Stimulated activated CD4-positive, alpha-beta T cell treated with anti-CD3 and anti-CD28 coated beads, TNF-alpha, amount 100 ng/mL, for 24 hours (primary cell): ENCODE measurements around the gene PUS1.
"Not testable (repeated sequence)": the region's sequence is repeated elsewhere in the genome, so short reads cannot be mapped to it uniquely, and the experiment has no call there.

Experiments used
- DNase-seq, 3 experiments: peaks; one replicate each; pipeline ENCODE4 v3.0.0-alpha.2; 2020; ENCODE audit warnings: low read depth in 3 of 3

The PUS1 gene

GRCh38 chr12:131959641-131960589 is 30.8 kb downstream of the PUS1 start:
- no peak for DNase-seq

DNA sequence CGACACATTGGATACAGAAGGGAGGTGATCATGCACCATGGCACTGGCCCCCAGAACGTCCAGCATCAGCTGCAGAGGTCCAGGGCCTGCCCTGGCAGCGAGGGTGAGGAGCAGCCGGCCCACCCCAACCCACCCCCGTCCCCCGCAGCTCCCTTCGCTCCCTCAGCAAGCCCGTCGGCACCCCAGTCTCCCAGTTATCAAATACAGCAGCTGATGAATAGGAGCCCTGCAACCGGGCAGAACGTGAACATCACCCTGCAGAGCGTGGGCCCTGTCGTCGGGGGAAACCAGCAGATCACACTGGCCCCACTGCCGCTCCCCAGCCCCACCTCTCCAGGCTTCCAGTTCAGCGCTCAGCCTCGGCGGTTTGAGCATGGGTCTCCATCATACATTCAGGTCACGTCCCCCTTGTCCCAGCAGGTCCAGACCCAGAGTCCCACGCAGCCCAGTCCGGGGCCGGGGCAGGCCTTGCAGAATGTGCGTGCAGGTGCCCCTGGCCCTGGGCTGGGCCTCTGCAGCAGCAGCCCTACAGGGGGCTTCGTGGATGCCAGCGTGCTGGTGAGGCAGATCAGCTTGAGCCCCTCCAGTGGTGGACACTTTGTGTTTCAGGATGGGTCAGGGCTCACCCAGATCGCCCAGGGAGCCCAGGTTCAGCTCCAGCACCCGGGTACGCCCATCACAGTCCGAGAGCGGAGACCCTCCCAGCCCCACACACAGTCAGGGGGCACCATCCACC is 31.7 kb downstream of the PUS1 start:
- not testable (repeated sequence) for DNase-seq

DNA sequence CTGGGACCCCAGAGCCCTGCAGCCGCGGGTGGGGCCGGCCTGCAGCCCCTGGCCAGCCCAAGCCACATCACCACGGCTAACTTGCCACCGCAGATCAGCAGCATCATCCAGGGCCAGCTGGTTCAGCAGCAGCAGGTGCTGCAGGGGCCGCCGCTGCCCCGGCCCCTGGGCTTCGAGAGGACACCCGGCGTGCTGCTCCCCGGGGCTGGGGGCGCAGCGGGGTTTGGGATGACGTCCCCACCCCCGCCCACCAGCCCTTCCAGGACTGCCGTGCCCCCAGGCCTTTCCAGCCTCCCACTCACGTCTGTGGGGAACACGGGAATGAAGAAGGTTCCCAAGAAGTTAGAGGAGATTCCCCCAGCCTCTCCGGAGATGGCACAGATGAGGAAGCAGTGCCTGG is 32.3 kb downstream of the PUS1 start:
- DNase-seq = not testable (repeated sequence)

- no peak for DNase-seq
Measured at GRCh38 chr12:131962069-131962468, 33.0 kb downstream of the PUS1 start.

- DNase-seq = no peak
Measured at GRCh38 chr12:131963381-131963780, 34.3 kb downstream of the PUS1 start.

DNA sequence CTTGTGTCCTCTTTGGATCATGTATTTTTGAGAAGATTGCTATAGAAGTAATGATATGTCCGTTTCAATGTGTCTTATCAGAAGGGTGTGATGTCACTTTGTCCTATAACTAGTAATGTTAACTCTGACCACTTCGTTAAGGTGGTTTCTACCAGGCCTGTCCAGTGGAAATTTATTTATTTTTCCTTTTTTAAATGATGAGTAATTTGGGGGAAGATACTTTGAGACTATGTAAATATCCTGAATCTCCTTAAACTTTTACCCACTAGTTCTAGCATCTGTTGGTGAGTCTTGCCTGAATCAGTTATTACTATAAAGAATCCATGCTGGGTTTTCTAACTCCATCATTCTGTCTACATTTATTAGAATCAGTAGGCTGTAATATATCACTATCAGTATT is 36.0 kb downstream of the PUS1 start:
- no peak for DNase-seq

- no peak for DNase-seq
Measured at GRCh38 chr12:131971226-131971625, 42.1 kb downstream of the PUS1 start.

DNA sequence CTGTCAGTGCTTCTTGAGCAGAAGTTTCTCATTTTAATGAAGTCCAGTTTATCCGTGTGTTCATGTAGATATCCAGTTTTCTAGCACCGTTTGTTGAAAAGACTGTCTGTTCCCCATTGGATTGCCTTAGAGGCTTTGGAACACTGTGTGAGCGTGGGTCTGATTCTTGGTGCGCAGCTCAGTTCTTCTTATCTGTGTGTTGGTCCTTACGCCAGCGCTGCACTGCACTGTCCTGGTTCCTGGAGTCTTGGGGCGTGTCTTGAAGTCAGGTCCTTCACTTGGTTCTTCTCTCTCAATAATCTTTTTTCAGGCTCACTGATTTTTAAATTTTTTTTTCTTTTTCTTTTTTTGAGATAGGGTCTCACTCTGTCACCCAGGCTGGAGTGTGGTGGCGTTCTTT is 46.2 kb downstream of the PUS1 start:
- DNase-seq = no peak

DNA sequence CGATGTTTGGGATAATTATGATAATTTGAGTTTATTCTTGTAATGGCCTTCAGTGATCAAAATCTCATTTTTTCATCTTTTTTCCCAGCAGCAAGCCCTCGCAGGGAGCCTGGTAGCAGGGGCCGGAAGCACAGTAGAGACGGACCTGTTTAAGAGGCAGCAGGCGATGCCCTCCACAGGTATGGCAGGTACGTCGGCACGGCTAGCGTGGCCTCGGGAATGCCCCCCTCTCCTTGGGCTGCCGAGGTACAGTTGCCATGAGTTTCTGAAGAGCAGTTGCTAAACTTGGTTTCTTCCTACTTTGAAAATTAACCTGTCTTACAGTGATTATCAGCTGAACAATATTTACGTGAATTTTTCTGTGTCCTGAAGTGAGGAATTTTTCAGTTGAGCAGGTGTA is 50.5 kb downstream of the PUS1 start:
- no peak for DNase-seq

GRCh38 chr12:131980263-131980662 is 51.2 kb downstream of the PUS1 start:
- no peak for DNase-seq

GRCh38 chr12:131981388-131981787 is 52.3 kb downstream of the PUS1 start:
- no peak for DNase-seq

- DNase-seq = no peak
Measured at GRCh38 chr12:131982041-131982440, 53.0 kb downstream of the PUS1 start.

DNA sequence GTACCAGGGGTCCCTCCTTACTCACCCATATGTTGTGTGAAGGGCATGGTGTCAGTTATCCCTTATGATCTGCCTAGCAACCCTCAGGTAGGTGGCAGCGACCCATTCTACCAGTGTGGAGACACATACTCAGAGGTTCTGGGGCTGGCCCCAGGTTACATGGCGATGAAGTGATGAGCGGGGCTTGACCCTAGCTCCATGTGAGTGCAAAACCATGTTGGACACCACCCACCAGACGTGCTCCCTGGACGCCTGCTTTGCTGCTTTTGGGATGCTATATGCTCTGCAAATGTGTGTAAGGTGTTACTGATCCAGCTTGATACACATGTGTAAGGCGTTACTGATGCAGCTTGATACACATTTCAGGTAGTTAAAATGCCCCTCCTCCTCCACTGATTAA is 54.0 kb downstream of the PUS1 start:
- DNase-seq = no peak

DNA sequence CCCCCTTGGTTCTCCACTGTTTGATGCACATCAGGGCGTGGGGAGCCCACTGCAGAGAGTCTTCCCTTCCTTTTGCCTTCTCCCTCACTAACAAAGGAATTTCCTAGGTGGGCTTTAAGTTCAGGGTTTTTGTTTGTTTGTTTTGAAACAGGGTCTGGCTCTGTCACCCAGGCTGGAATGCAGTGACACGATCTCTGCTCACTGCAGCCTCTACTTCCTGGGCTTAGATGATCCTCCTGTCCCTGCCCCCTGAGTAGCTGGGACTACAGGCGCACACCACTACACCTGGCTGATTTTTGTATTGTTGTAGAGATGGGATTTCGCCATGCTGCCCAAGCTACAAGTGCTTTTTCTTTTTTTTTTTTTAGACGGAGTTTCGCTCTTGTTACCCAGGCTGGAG is 54.5 kb downstream of the PUS1 start:
- DNase-seq = no peak

GRCh38 chr12:131984334-131984733 is 55.3 kb downstream of the PUS1 start:
- no peak for DNase-seq

- DNase-seq = not testable (repeated sequence)
Measured at GRCh38 chr12:131985510-131985875, 56.4 kb downstream of the PUS1 start.

DNA sequence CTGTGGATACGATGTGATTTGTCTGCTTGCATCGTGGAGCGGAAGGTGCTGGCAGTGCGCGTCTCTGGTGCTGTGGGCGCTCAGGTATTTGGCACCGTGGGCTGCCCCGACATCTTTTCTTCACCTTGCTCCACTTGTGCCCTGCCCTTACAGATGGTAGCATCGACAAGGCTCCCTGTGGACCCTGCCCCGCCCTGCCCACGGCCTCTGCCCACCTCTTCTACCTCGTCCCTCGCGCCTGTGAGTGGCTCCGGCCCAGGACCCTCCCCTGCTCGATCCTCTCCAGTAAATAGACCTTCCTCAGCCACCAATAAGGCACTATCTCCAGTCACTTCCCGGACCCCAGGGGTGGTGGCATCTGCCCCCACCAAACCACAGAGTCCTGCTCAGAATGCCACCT is 57.3 kb downstream of the PUS1 start:
- DNase-seq = no peak

GRCh38 chr12:131986910-131987309 is 57.8 kb downstream of the PUS1 start:
- no peak for DNase-seq

- no peak for DNase-seq
Measured at GRCh38 chr12:131987552-131987951, 58.5 kb downstream of the PUS1 start.

DNA sequence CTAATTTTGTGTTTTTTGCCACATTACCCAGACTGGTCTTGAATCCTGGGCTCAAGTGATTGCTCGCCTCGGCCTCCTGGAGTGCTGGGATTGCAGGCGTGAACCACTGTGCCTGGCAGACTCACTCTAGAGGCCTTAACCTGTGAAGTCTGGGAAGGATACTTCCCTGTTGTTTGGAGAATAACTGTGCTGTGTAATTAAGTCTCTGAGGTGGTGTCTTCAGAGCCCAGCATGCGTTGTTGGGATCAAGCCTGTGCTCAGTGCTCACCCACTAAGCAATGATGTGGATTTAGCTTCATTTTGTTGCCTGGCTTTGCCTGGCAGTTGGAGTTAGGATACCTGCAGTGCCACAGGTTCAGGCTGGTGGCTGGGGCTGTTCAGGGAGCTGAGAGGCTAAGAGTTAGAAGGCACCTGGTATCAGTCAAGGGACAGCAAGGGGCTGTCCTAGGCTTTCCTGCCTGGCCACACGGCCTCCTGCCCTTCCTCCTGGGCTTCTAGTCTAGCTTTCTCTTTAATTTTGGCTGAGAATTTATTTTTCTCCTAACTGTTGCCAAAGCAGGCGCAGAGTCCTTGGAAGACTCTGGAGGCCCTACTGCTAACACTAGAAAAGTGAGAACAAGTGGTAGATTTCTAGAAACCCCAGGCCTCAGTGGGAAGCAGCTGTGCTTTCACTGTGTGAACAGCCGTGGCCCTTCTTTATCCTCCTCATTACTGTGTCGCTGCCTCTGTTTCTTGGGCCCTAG is 59.1 kb downstream of the PUS1 start:
- DNase-seq = no peak

- no peak for DNase-seq
Measured at GRCh38 chr12:131989021-131989420, 59.9 kb downstream of the PUS1 start.
